Cerebellar cortex (tissue), 1 donor: ENCODE data around the gene R3HDM4.
A peak's percentile ranks its signal among the peaks of the same experiment; 100 is the strongest.
"Not testable (repeated sequence)": the region's sequence is repeated elsewhere in the genome, so short reads cannot be mapped to it uniquely, and the experiment has no call there.

Source experiments
- DNase-seq: peaks from one replicate; pipeline ENCODE4 v3.0.0-alpha.2; 2015; ENCODE audit warnings: low spot score

R3HDM4 gene

DNA sequence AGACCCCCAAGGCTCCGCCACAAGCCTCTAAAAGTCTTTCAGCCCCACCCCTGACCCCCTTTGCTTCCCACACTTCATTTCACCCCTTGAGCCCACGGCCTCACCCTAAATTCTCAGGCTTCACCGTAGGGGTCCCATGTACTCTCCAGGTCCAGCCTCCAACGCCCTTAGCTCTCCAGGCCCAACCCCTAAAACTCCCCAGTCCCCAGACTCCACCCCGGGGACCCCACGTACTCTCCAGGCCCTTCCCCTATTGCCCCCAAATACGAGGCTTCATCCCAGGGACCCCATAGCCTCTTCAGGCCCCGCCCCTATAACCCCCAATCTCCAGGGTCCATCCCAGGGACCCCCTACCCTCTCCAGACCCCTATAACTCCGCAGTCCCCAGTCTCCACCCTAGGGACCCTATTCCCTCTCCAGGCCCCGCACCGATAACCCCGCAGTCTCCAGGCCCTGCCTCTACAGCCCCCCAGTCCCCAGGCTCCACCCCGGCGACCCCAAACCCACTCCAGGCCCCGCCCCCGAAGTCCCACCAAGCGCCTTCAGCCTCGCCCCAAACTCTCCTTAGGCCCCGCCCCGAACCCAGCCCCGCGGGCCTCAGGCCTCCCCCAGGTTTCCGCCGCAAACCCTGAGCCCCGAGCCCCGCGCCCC is 20.7 kb downstream of the R3HDM4 start:
- no peak for DNase-seq

DNA sequence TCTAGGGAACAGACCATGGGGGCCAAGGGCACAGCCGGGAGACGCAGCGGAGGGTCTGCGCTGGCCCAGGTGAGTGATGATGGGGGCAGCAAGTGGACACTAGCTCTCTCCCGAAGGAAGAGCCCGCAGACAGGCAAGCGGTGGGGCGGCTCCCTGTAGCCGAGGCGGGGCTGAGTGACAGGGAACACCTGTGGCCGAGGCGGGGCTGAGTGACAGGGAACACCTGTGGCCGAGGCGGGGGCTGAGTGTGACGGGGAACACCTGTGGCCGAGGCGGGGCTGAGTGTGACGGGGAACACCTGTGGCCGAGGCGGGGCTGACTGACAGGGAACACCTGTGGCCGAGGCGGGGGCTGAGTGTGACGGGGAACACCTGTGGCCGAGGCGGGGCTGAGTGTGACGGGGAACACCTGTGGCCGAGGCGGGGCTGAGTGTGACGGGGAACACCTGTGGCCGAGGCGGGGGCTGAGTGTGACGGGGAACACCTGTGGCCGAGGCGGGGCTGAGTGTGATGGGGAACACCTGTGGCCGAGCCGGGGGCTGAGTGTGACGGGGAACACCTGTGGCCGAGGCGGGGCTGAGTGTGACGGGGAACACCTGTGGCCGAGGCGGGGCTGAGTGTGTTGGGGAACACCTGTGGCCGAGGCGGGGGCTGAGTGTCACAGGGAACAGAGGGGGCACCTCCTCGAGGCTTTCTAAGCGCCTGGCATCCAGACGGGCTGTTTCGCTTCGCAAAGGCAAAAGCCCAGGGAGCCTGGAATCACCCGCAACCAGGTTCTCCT is 21.4 kb downstream of the R3HDM4 start:
- not testable (repeated sequence) for DNase-seq

DNA sequence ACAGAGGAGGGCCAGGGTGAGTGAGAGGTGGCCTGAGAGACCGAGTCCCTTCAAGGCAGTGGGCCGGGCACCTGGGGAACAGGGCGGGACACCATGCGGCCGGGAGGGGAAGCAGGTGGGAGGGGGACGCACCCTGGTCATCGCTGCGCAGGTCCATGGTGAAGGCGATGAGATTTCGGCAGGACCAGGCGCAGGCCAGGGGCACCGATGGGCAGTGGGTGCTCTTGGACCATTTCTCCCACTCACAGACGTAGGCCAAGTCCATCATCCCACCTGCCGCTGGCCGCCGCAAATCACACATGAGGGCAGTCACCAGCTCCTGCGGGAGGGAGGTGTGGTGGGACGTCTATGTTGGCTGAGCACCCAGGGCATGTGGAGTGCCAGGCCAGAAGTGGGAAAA is 22.2 kb downstream of the R3HDM4 start:
- DNase-seq, result no peak

DNA sequence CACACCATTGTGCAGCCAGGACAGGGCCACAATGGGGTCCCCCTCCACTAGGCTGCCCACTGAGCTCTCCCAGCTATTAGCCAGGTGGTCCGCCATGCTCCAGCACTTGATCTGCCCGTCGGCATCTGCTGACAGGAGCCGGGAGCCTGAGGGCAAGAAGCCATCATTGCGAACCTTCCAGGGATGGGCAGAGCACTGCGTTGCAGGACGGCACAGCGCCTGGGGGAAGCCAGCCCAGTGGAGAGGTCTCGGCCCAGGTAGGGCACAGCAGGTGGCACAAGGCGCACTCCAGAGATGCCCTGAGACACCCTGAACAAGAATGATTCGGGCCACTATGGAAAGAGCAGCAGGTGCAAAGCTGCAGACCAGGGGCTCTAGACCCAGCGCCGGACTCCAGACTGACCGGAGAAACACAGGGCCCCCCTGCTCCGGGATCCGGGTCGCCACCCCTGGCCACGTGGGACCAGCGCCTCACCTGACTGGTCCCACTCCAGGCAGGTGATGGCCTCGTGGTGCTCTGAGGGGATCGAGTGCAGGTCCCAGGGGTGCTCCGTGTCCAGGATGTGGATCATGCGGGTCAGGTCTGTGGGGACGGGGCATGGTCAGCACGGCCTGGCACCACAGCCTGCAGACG is 23.2 kb downstream of the R3HDM4 start:
- no peak for DNase-seq

DNA sequence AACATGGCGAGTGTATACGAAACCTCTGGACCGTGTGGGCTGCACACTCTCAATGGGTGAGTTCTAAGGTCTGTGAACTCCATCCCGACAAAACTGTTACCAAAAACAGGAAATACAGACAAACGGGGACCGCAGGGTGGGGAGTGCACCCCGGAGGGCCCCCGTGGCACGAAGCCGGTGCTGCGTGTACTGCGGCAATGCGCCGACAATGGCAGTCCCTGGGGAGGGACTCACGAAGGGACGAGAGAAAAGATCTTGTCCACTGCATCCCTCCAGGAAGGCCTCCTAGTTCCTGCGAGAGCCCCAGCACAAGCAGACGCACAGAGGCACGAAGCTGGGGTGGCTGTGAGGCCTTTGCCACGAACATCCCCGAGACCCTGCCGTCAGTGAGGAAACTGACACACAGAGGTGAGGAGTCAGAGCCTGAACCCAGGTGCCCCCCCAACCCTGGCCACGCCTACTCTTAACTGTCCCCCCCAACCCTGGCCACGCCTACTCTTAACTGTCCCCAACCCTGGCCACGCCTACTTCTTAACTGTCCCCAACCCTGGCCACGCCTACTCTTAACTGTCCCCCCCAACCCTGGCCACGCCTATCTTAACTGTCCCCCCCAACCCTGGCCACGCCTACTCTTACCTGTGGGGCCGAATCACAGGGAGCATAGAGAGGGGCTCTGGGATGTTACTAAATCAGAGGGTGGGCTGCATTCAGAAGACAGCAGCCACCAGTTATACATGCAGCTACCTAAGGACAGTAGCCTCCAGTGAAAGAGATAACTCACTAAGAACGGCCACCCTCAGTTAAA is 24.2 kb downstream of the R3HDM4 start:
- DNase-seq, result no peak

DNA sequence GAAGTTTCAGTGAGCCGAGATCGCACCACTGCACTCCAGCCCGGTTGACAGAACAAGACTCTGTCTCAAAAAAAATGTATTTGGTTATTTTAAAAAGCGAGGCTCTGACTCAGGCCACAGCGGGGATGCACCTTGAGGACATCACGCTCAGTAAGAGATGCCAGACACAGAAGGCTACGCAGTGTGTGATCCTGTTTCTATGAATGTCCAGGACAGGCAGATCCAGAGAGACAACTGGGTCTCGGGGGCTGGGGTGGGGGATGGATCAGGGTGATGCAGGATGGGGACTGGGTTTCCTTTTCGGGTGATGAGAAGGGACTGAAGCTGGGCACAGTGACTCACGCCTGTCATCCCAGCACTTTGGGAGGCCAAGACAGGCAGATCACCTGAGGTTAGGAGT is 25.4 kb downstream of the R3HDM4 start:
- no peak for DNase-seq

DNA sequence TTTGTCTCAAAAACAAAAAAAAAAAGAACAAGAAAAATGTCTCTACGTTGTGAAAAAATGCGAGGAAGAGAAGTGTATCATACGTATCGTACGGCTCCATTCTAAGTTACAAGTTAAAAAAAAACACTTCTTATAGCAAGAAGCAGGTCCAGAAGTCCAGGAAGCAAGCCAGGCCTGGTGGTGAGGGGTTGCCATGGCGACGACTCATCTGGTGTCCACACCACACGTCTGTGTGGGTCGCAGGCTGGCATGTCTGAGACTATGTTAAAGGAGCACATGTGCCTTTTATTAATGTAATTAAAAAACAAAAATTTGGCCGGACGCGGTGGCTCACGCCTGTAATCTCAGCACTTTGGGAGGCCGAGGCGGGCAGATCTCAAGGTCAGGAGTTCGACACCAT is 25.9 kb downstream of the R3HDM4 start:
- peak; percentile 34 for DNase-seq

DNA sequence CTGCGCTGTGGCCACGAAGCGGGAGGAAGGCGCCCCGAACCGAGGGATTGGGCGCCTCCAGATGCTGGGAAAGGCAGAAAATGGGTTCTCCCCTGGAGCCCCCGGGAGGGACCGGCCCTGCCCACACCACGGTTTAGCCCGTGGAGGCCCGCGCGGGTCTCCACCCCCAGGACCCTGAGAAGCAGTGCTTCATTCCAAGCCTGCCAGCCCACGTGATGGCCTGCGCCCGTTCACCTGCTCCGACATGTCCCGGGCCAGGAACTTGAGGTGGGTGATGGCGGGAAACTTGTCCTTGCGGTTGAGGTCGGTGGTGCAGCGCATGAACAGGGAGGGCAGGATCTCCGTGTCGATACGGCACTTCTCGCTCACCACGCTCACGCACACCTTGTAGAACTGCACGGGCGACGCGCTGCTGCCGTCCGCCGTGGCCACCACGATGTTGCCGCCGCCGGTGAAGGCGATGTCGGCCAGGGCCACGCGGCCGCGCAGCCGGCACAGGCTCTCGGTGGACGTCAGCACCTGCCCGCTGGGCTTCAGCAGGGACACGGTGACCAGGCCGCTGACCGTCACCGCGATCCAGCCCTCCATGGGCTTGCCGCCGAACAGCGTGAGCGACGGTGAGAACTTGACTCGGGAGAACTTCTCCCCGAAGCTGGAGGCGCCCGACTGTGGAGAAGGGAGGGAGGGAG is 27.3 kb downstream of the R3HDM4 start:
- no peak for DNase-seq

DNA sequence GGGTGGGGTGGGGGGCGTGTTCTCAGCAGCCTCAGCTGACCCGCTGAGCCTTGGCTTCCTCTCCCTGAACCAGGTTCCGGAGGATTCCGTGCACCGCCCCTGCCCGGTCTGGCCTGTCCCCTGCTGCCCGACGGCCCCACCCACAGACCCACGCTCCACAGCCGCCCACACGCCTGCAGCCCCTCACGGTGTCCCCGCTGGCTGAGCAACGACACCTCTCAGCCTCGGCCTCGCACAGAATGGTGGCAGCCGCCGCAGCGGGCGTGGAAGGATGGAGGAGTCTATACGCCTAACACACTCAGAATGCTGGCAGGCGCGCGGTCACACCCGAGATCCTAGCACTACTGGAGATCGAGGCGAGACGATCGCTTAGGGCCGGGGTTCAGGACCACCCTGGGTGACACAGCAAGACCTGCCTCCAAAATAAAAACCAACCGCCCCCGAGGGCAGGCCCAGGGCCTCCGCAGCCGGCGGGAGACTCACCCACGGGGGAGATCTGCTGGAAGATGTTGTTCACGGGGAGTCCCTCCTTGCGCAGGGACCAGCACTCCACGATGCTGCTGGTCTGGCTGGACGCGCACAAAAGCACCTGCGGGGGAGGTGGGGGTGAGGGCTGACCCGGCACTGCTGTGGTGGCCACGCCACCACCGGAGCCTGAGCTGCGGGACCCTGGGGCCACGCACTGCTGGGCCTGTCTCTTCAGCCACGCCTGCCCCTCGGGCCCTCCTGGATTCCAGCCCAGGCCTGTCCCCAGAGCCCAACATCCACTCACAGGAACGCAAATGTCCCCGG is 28.4 kb downstream of the R3HDM4 start:
- DNase-seq, result no peak

DNA sequence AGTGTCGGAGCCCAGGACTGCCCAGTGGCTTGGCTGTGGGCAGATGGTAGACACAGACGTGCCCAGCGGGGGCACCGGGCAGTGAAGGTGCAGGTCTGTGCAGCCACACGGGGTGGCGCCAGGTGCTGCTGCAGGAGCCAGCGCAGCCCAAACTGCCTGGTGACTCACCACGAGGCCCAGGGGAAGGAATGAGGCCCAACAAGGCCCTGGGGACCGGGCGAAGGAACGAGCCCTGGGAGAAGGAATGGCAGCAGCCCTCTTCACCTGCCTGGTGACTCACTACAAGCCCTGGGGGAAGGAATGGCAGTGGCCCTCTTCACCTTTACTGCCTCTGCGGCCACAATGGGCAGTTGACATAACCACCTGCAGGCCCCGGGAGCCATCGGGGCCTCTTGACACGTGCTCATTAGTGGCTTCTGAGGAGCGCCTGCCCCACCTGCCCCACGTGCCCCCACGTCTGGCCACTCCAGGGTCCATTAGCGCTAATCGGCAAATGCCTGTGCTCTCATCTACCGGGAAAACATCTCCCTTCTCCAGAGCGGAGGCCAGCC is 29.3 kb downstream of the R3HDM4 start:
- peak; percentile 54 for DNase-seq

DNA sequence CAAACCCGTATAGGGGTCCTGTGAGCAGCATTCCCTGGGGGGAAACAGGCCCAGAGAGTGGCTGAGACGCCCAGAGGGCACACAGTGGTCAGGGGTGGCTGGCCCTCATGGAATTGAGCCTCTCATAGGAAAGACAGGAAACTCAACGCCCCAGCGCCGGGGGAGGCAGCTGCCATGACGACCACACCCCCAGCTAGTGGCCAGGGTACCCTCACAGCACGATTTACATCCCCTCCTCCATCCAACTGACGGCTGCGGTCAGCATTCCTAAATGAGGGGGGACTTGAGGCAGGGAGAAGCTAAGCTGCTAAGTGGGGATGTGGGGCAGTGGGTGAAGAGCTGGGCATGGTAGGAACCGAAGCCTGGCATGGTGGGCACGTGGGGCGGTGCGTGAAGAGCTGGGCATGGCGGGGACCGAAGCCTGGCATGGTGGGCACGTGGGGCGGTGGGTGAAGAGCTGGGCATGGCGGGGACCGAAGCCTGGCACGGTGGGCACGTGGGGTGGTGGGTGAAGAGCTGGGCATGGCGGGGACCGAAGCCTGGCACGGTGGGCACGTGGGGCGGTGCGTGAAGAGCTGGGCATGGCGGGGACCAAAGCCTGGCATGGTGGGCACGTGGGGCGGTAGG is 30.0 kb downstream of the R3HDM4 start:
- no peak for DNase-seq

DNA sequence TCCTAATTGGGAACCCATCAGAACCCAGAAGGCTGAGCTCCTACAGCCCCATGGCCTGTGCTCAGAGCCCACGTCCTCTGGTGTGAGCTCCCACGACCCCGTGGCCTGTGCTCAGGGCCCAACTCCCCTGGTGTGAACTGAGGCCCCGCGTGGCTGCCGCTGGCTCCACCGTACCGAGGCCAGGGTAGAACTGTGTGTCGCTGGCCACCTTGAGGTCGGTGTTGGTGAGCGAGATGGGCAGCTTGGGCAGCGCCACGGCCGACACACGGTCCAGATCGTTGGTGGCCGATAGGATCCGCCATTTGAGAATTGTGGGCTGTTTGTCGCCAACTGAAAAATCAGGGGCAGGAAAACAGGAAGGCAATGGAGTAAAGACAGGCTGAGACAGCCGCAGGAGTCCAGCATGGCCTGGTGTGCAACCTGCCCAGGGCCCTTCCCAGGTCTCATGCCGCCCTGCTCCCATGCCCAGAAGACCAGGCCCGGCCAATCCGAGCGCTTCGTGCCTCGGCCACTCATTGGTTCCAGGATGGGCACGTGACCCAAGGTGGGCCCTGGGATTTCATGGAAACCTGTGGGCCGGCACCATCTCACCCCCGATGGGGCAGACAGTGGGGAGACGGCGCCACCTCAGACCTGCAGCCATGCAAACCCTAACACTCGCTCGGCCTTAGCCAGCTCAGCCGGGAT is 31.5 kb downstream of the R3HDM4 start:
- DNase-seq, result no peak

DNA sequence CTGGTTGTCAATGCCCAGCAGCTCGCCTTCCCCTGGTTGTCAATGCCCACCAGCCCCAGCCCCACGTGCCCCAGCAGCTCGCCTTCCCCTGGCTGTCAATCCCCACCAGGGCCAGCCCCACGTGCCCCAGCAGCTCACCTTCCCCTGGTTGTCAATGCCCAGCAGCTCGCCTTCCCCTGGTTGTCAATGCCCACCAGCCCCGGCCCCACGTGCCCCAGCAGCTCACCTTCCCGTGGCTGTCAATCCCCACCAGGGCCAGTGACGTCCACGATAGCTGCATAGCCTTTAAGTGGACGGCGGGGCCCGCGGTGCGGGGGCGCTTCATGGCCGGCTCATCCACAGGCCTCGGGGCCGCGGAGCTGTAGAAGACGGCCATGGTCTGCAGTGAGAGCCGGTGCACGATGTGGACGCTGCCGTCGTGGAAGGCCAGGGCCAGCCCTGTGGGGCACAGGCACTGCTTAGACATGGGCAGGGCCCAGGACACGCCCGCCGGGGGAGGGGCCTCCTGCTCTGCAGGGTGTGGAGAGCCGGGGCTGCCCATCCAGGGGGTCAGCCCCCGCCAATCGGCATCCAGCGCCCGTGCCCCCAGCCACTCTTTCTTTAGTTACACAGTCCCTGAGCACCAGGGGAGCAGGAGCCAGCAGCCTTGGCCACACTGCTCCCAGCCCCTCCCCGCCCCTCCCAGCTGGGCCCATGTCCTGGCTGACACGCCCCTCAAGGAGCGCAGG is 33.1 kb downstream of the R3HDM4 start:
- no peak for DNase-seq

DNA sequence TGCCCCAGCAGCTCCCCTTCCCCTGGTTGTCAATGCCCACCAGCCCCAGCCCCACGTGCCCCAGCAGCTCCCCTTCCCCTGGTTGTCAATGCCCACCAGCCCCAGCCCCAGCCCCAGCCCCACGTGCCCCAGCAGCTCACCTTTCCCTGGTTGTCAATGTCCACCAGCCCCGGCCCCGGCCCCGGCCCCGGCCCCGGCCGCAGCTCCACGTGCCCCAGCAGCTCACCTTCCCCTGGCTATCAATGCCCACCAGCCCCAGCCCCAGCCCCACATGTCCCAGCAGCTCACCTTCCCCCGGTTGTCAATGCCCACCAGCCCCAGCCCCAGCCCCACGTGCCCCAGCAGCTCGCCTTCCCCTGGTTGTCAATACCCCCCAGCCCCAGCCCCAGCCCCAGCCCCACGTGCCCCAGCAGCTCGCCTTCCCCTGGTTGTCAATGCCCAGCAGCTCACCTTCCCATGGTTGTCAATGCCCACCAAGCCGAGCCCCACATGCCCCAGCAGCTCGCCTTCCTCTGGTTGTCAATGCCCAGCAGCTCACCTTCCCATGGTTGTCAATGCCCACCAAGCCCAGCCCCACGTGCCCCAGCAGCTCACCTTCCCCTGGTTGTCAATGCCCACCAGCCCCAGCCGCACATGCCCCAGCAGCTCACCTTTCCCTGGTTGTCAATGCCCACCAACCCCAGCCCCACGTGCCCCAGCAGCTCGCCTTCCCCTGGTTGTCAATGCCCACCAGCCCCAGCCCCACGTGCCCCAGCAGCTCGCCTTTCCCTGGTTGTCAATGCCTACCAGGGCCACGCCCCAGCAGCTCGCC is 34.1 kb downstream of the R3HDM4 start:
- not testable (repeated sequence) for DNase-seq

DNA sequence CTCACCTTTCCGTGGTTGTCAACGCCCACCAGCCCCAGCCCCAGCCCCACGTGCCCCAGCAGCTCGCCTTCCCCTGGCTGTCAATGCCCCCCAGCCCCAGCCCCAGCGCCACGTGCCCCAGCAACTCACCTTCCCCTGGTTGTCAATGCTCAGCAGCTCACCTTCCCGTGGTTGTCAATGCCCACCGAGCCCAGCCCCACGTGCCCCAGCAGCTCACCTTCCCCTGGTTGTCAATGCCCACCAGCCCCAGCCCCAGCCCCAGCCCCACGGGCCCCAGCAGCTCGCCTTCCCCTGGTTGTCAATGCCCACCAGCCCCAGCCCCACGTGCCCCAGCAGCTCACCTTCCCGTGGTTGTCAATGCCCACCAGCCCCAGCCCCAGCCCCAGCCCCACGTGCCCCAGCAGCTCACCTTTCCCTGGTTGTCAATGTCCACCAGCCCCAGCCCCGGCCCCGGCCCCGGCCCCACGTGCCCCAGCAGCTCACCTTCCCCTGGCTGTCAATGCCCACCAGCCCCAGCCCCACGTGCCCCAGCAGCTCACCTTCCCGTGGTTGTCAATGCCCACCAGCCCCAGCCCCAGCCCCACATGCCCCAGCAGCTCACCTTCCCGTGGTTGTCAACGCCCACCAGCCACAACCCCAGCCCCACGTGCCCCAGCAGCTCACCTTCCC is 34.9 kb downstream of the R3HDM4 start:
- DNase-seq, result not testable (repeated sequence)

DNA sequence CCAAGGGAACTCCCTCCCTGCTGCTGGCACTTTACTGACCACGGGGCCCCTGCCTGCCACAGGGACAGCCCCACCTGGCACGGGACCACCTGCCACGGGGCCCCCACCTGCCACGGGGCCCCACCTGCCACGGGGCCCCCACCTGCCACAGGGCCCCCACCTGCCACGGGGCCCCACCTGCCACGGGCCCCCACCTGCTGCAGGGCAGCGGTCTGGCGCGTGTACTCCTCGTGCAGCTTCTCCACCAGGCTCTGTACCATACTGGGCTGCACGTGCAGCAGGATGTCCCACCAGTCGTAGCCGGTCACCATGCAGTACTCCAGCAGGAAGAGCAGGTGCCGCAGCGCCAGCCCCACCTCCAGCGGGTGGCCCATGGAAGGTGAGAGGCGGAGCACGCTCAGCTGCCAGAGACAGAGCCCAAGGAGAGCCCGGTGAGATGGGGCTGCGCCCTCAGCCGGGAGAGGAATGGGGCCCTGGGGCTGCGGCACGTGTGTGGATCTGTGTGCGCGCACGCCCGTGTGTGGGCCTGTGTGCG is 36.2 kb downstream of the R3HDM4 start:
- no peak for DNase-seq

DNA sequence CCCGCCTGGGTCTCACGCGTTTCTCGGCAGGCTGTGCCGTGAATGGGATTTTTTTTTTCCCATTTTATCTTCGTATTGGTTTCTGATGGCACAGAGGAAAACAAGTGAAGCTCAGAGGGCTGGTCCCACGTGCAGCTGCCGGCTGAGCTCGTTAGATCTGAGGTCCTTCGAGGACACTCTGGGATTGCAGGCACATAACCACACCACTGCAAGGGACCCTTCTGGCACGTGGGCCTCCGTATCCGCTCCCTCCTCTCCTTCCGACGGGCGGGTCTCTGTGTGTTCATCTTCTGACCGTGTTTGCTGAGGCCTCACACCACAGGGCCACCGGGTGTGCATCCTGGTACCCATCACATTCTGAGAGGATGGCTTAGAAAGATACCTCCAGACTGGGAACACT is 36.9 kb downstream of the R3HDM4 start:
- no peak for DNase-seq
